HG02970 (cell line): Measurements from ENCODE around the gene MROH2A.

Source experiments
- ATAC-seq: cut with Tn5 transposase; IDR thresholded peaks from one replicate; pipeline ENCODE4 v1.9.1; 2021; ENCODE audit warnings: mild to moderate bottlenecking, moderate library complexity, moderate number of reproducible peaks; ENCODE audit not compliant: unreplicated experiment, low FRiP score

The MROH2A gene

DNA sequence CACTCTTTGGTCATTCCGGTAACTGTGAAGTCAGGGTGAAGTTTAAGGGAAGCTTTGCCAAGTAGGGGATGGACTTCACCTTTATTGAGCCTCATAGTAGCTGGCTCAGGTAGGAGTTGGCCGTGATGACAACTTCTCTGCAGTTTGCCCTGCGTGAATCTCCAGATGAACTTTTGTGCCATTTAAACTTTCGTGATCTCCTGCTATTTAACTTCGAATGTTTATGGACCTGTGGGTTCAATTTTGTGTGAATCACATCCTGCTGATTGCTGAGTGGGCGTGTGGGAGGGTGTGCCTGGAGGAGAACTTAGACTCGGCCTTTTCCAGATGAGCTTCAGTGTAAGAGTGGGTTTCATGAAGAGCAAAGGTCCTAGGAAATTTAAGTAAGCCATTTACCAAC is 13.9 kb upstream of the MROH2A start:
- ATAC-seq, result no peak

GRCh38 chr2:233764761-233765160 is 13.4 kb upstream of the MROH2A start:
- no peak for ATAC-seq

- ATAC-seq, result no peak
Observed at GRCh38 chr2:233766416-233766815, 11.7 kb upstream of the MROH2A start.

DNA sequence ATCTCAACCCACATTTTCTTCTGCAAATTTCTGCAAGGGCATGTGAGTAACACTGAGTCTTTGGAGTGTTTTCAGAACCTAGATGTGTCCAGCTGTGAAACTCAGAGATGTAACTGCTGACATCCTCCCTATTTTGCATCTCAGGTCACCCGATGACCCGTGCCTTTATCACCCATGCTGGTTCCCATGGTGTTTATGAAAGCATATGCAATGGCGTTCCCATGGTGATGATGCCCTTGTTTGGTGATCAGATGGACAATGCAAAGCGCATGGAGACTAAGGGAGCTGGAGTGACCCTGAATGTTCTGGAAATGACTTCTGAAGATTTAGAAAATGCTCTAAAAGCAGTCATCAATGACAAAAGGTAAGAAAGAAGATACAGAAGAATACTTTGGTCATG is 10.1 kb upstream of the MROH2A start:
- ATAC-seq, result no peak

GRCh38 chr2:233769260-233769659 is 8.9 kb upstream of the MROH2A start:
- ATAC-seq, result no peak

DNA sequence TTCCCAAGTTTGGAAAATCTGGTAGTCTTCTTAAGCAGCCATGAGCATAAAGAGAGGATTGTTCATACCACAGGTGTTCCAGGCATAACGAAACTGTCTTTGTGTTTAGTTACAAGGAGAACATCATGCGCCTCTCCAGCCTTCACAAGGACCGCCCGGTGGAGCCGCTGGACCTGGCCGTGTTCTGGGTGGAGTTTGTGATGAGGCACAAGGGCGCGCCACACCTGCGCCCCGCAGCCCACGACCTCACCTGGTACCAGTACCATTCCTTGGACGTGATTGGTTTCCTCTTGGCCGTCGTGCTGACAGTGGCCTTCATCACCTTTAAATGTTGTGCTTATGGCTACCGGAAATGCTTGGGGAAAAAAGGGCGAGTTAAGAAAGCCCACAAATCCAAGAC is 6.0 kb upstream of the MROH2A start:
- ATAC-seq, result no peak

GRCh38 chr2:233772583-233772982 is 5.5 kb upstream of the MROH2A start:
- no peak for ATAC-seq

DNA sequence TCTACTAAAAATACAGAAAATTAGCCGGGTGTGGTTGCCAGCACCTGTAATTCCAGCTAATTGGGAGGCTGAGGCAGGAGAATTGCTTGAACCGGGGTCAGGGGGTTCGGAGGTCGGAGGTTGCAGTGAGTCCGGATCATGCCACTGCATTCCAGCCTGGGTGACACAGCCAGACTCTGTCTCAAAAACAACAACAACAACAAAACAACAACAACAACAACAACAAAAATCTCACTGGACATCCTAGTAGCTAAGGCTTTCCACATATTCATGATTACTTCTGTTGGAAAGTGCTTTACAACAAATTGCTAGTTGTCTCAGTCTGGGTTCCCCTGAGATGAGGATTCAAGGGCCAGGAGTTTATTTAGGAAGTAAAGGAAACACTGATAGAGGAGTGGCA is 4.3 kb upstream of the MROH2A start:
- no peak for ATAC-seq

GRCh38 chr2:233775414-233775813 is 2.7 kb upstream of the MROH2A start:
- no peak for ATAC-seq

- ATAC-seq, result no peak
Observed at GRCh38 chr2:233779722-233780121, 1.6 kb downstream of the MROH2A start.

DNA sequence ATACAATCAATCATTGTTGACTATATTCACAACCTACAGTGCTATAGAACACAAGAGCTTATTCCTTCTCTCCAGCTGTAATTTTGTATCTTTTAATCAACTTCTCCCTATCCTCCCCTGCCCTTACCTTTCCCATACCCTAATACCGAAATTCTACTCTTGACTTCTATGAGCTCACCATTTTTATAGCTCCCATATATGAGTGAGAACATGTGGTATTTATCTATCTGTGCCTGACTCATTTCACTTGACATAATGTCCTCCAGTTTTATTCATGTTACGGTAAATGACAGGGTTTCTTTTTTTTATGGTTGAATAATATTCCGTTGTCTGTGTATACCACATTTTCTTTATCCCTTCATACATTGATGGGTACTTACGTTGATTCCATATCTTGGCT is 2.6 kb downstream of the MROH2A start:
- no peak for ATAC-seq

DNA sequence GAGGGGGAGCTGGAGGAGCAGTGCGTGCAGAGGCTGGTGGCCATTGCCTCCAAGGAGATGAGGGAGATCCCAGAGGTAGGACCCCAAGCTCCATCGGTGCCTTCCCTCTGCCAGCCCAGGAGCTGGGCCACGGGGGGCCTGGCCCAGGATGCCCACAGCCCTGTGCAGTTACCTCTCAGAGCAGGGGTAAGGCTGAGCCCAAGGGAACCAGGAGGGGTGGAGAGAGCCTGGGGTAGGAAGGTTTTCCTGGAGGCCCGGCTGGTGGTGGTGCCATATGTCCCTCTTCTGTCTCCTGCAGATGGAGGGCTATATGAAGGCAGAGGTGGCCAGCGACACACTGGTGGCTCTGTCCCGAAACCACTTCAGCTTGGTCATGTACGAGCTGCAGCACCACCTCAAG is 11.4 kb downstream of the MROH2A start:
- ATAC-seq, result no peak

- ATAC-seq, result no peak
Observed at GRCh38 chr2:233791151-233791882, 13.2 kb downstream of the MROH2A start.

DNA sequence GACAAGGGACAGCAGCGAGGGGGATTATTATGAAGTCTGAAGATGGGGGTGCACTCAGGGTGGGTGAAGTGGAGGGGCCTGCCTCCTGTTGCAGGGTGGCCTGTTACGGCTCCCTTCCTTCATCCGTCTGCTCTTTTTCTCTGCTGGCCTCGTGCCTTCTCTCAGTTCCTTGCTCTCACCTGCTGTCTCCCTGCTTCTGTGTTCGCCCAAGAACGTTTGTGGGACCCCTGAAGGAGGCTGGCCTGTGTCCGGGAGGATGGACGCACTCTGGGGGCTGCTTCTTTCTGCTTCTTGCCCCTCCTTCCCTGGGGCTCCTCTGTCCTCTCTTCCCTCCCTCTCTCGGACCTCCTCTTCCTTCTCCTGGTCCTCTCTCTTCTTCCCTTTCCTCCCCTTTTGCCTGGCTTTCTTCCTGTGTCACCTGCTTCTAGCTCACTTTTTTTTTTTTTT is 13.8 kb downstream of the MROH2A start:
- no peak for ATAC-seq

- ATAC-seq, result no peak
Observed at GRCh38 chr2:233792720-233793119, 14.6 kb downstream of the MROH2A start.

DNA sequence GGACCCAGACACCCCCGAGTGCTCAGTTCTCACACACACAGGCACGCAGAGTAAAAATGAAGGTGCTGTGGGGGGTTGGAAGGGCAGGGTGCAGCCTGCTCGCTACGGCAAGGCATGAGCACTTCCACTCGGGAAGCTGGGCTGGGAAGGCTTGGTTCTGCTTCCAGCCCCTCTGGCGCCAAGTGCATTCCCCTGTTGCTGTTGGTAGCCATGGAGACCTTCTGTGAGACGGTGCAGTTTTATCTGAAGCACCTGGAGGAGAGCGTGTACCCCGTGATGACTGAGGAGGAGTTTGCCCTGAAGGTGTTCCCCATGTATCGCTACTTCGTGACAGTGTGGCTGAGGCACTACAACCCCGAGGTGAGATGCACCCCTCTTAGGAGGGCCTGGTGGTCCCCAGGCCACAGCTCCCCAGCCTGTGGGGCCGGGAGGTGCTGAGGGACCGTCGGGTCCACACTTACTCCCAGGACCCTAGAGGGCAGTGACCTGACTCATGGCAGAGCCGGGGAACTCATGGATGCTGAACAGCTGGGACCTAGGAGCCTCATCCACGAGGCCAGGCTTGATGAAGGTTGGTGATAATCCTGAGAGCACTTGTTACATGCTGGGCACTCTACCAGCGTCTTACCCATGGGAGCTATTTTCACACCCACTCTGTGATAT is 15.5 kb downstream of the MROH2A start:
- ATAC-seq, result no peak

- no peak for ATAC-seq
Observed at GRCh38 chr2:233794128-233794658, 16.1 kb downstream of the MROH2A start.

- no peak for ATAC-seq
Observed at GRCh38 chr2:233795735-233796171, 17.6 kb downstream of the MROH2A start.

- no peak for ATAC-seq
Observed at GRCh38 chr2:233796254-233796653, 18.1 kb downstream of the MROH2A start.

- no peak for ATAC-seq
Observed at GRCh38 chr2:233798335-233799086, 20.4 kb downstream of the MROH2A start.

GRCh38 chr2:233799087-233799665 is 21.0 kb downstream of the MROH2A start:
- ATAC-seq, result no peak
